Epithelial cell of esophagus (primary cell): ENCODE results near the gene URI1.
"Not testable (repeated sequence)": the region's sequence is repeated elsewhere in the genome, so short reads cannot be mapped to it uniquely, and the experiment has no call there.

Source experiments
- DNase-seq: peaks from one replicate; pipeline ENCODE4 v3.0.0; 2010; ENCODE audit warnings: low read depth
- H3K4me3 ChIP-seq: 2 replicates; pipeline ENCODE4 v1.5.1; 2011; ENCODE audit warnings: mild to moderate bottlenecking, low read length, control low read depth
- TF ChIP-seq, protein P1 (sequence below): IDR thresholded peaks from 2 replicates; pipeline ENCODE4 v1.5.1; 2011; ENCODE audit warnings: low read depth, mild to moderate bottlenecking, low read length, control low read depth, inconsistent platforms; ENCODE audit not compliant: insufficient read depth; ENCODE audit errors: missing control alignments

Gene URI1

DNA sequence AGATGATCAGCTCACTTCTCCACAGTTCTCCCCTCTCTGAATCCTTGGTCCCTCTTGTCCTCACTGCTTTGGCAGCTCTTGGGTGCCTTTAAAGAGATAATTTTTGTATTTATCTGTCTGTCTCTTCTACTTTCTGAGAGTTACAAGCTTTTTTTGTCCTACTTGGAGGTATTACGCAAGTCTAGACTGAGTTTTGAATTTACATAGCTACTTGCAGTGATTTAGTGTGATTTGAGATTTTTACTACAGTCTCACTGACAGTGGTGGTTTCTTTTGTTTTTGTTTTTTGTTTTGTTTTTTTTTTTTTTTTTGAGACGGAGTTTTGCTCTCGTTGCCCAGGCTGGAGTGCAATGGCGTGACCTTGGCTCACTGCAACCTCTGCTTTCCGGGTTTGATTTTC lies 22.1 kb downstream of the URI1 start:
- DNase-seq = no peak
- no peak overlapping the region for H3K4me3 ChIP-seq
- TF ChIP-seq, protein P1, sequence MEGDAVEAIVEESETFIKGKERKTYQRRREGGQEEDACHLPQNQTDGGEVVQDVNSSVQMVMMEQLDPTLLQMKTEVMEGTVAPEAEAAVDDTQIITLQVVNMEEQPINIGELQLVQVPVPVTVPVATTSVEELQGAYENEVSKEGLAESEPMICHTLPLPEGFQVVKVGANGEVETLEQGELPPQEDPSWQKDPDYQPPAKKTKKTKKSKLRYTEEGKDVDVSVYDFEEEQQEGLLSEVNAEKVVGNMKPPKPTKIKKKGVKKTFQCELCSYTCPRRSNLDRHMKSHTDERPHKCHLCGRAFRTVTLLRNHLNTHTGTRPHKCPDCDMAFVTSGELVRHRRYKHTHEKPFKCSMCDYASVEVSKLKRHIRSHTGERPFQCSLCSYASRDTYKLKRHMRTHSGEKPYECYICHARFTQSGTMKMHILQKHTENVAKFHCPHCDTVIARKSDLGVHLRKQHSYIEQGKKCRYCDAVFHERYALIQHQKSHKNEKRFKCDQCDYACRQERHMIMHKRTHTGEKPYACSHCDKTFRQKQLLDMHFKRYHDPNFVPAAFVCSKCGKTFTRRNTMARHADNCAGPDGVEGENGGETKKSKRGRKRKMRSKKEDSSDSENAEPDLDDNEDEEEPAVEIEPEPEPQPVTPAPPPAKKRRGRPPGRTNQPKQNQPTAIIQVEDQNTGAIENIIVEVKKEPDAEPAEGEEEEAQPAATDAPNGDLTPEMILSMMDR = no peak

- TF ChIP-seq, protein P1 = no peak
- no peak overlapping the region for H3K4me3 ChIP-seq
- DNase-seq = peak; percentile 50
Observed at GRCh38 chr19:29965492-29965891, 23.5 kb downstream of the URI1 start.

- DNase-seq, H3K4me3 ChIP-seq: not testable (repeated sequence)
Observed at GRCh38 chr19:29966142-29966541, 24.1 kb downstream of the URI1 start.

- no peak overlapping the region for H3K4me3 ChIP-seq
- DNase-seq = peak; percentile 27
- TF ChIP-seq, protein P1 = peak; percentile 12
Observed at GRCh38 chr19:29966588-29967249, 24.7 kb downstream of the URI1 start.

- TF ChIP-seq, protein P1 = no peak
- peak; percentile 36 for DNase-seq
Observed at GRCh38 chr19:29967623-29968022, 25.6 kb downstream of the URI1 start.

DNA sequence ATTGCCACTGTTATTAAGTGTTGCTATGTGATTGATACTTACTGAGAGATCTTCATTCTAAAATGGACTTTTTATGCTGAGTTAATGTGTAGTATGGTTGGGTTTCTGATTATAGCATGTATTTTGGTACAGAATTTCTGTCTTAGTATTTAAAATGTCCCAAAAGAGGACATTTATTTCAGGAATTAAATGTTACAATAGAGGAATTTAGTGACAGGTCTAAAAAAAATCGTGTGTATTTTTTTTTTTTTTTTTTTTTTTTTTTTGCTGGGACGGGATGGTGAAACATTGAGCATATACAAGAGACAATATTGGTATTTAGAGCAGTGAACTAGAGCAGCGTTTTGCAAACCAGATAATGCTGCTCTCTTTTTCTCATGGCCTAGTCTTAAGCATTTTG lies 27.9 kb downstream of the URI1 start:
- H3K4me3 ChIP-seq = no peak overlapping the region
- DNase-seq = no peak
- TF ChIP-seq, protein P1 = no peak

More at GRCh38 chr19:29967623-29968022, 25.6 kb downstream of the URI1 start:
- no peak overlapping the region for H3K4me3 ChIP-seq

- TF ChIP-seq, protein P1 = no peak
- DNase-seq = no peak
Observed at GRCh38 chr19:29971002-29971401, 29.0 kb downstream of the URI1 start.

More at GRCh38 chr19:29971002-29971401, 29.0 kb downstream of the URI1 start:
- no peak overlapping the region for H3K4me3 ChIP-seq
